HUDEP-2 (cell line): Measurements from ENCODE around the gene DDAH2.

Experiments
- DNase-seq, 76 experiments: peaks; one replicate each; lab custom pipeline; 2025; ENCODE audit not compliant: unreplicated experiment in 76 of 76; lab: John Stamatoyannopoulos, UW

DDAH2 gene

GRCh38 chr6:31733734-31734133 lies 4.6 kb upstream of the DDAH2 start:
- no peak for DNase-seq

GRCh38 chr6:31732029-31732428 lies 2.9 kb upstream of the DDAH2 start:
- no peak for DNase-seq

GRCh38 chr6:31730631-31731086 lies 1.6 kb upstream of the DDAH2 start:
- DNase-seq: no peak

- peak in 60 of 76 experiments; percentile 15 to 99 (median 62) for DNase-seq
Observed at GRCh38 chr6:31729979-31730630, 1.0 kb upstream of the DDAH2 start.

GRCh38 chr6:31729515-31729978 lies 448 bp upstream of the DDAH2 start:
- peak in 73 of 76 experiments; percentile 39 to 99 (median 79) for DNase-seq

GRCh38 chr6:31727717-31728671 lies 1.1 kb downstream of the DDAH2 start:
- DNase-seq: peak in 3 of 76 experiments; percentile 24 to 38 (median 26)

GRCh38 chr6:31727034-31727716 lies 1.9 kb downstream of the DDAH2 start:
- peak in 27 of 76 experiments; percentile 18 to 47 (median 32) for DNase-seq

GRCh38 chr6:31725502-31726350 lies 3.4 kb downstream of the DDAH2 start:
- peak in 27 of 76 experiments; percentile 8 to 53 (median 31) for DNase-seq

GRCh38 chr6:31723980-31724691 lies 5.0 kb downstream of the DDAH2 start:
- no peak for DNase-seq

GRCh38 chr6:31723245-31723979 lies 5.7 kb downstream of the DDAH2 start, which contains the start of gene MPIG6B:
TSS of gene MPIG6B (plus strand) at chr6:31723373. CDS start at chr6:31723384, 11 bp downstream.
- no peak for DNase-seq

- DNase-seq: no peak
Observed at GRCh38 chr6:31722173-31722572, 6.9 kb downstream of the DDAH2 start.

GRCh38 chr6:31721351-31722020 lies 7.6 kb downstream of the DDAH2 start, which contains the start of gene LY6G6C:
TSS of gene LY6G6C (minus strand) at chr6:31721746. CDS start at chr6:31721679, 67 bp downstream.
- DNase-seq: no peak

GRCh38 chr6:31720196-31720770 lies 8.8 kb downstream of the DDAH2 start:
- DNase-seq: no peak

- no peak for DNase-seq
Observed at GRCh38 chr6:31719001-31719400, 10.1 kb downstream of the DDAH2 start.

GRCh38 chr6:31718265-31718664 lies 10.8 kb downstream of the DDAH2 start:
- DNase-seq: no peak

- no peak for DNase-seq
Observed at GRCh38 chr6:31717499-31718222, 11.4 kb downstream of the DDAH2 start.
